Measurements from ENCODE around the gene LBP. TPM values are rescaled to one million over a fixed set of nuclear protein-coding genes. Genes with fewer than 3 reads are reported as not detected.
"Not testable (repeated sequence)": the region's sequence is repeated elsewhere in the genome, so short reads cannot be mapped to it uniquely, and the experiment has no call there.

LBP gene, protein sequence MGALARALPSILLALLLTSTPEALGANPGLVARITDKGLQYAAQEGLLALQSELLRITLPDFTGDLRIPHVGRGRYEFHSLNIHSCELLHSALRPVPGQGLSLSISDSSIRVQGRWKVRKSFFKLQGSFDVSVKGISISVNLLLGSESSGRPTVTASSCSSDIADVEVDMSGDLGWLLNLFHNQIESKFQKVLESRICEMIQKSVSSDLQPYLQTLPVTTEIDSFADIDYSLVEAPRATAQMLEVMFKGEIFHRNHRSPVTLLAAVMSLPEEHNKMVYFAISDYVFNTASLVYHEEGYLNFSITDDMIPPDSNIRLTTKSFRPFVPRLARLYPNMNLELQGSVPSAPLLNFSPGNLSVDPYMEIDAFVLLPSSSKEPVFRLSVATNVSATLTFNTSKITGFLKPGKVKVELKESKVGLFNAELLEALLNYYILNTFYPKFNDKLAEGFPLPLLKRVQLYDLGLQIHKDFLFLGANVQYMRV
- 0.07 TPM in 1 of 2 replicates, not detected in the other for total RNA-seq

- no peak for DNase-seq (ENCODE audit: low read depth, low spot score)
Measured at GRCh38 chr20:38346247-38346651, at the start of gene LBP. Gene LBP, plus strand, starts transcription at chr20:38346482. Its CDS starts 35 bp downstream, at chr20:38346517.

DNA sequence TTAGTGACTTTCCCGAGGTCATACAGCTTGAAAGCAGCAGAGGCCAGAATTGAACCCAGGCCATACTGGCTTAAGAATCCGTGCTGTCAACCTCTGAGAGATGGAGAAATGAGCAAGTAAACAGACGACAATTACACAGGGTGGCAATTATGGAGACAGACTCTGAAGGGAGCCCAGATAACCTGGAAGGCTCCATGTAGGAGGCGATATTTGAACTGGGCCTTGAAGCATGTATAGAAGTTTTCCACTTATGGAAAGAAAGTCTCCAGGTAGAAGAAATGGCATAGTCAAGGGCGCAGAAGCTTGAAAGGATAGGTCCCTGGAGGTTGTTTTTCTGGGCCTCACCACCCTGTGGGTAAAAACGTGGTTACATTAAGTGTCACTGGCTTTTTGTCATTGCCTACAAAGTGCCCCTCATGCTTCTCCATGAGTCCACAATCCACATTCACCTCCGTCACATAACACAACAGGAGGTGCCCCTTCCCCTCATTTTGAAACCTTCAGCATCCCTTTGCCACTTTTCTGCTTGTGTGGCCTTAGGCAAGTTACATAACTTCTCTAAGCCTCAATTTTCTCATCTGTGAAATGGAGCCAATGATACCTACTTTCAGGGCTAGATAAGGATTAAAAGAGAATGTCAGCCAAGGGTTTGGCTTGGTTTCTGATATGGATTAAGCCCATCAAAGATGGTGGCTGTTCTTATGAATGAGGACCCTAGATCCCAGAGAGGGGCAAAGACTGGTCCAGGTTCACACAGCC is 48.2 kb upstream of the LBP start:
- DNase-seq (ENCODE audit: low read depth, low spot score) = no peak

GRCh38 chr20:38298768-38299288 is 47.5 kb upstream of the LBP start:
- no peak for DNase-seq (ENCODE audit: low read depth, low spot score)

- DNase-seq (ENCODE audit: low read depth, low spot score) = no peak
Measured at GRCh38 chr20:38299963-38300362, 46.3 kb upstream of the LBP start.

GRCh38 chr20:38300438-38300837 is 45.8 kb upstream of the LBP start:
- DNase-seq (ENCODE audit: low read depth, low spot score) = no peak

DNA sequence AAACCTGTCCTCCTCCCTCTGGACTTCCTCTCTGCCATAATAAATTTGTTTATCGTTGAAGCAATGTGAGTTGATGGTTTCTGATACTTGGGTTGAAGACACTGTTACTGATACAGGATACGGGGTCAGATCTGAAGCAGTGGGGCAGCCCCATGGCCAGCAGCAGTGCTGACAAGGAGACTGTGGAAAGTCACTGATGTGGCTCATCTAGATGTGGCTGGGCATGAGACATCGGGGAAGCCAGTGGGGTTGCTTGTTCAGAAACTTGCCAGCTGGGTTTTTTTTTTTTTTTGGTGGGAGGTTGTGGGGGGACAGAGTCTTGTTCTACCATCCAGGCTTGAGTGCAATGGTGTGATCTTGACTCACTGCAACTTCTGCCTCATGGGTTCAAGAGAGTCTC is 45.0 kb upstream of the LBP start:
- no peak for DNase-seq (ENCODE audit: low read depth, low spot score)

DNA sequence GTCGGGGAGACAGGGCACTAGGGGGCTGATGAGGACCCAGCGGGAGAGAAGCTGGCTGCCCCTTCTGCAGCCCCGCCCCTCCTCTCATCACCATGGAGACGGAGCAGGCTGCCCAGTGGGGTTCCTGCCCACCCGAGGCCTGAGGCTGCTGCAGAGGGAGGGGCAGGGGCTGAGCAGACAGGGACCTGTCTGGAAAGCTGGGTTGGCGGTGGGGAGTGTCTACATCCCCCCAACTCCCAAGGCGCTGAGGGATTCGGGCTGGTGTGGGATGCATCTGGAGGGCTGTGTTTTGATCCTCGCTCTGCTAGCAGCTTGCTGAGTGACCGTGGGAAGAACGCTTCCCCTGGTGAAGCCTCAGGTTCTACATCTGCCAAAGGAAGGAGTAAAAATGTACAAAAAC is 43.5 kb upstream of the LBP start:
- no peak for DNase-seq (ENCODE audit: low read depth, low spot score)

GRCh38 chr20:38303908-38304379 is 42.3 kb upstream of the LBP start, which contains the start of gene BPI:
Gene BPI, plus strand, starts transcription at chr20:38304156. Its CDS starts 68 bp downstream, at chr20:38304224.
- DNase-seq (ENCODE audit: low read depth, low spot score) = no peak

- peak; percentile 3 for DNase-seq (ENCODE audit: low read depth, low spot score)
Measured at GRCh38 chr20:38304845-38305447, 41.3 kb upstream of the LBP start.

DNA sequence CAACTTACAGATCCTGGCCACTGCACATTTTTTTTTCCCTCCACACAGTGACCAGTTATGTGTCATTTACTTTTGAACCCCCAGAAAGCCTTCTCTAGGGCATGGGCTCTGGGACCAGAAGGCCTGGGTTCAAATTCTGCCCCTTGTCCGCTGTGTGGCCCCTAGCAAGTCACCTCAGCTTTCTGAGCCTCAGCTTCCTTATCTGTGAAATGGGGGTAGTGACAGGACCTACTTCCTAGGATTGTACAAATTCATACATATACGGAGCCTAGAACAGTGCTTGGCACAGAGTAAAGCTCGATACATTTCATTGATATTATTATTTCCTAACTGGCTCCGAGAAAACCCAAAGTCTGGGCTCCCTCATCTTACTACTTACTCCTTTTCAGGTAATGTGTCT is 40.7 kb upstream of the LBP start:
- DNase-seq (ENCODE audit: low read depth, low spot score) = no peak

DNA sequence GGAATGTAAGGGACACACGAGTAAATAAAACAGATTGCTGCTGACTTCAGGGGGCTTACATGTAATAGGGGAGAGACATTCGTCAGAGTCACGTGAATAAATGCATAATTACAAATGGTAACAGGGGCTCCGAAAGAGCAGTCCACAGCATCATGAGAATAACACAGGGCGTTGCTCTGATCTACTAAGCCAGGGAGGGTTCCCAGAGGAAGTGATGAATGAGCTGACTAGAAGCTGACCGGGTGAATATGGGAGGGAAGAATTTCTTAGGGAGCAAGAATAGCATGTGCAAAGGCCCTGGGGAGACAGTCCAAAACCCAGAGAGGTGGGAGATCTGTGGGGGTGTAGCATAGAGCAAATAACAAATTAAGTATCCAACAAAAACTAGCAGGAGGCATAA is 39.9 kb upstream of the LBP start:
- no peak for DNase-seq (ENCODE audit: low read depth, low spot score)

DNA sequence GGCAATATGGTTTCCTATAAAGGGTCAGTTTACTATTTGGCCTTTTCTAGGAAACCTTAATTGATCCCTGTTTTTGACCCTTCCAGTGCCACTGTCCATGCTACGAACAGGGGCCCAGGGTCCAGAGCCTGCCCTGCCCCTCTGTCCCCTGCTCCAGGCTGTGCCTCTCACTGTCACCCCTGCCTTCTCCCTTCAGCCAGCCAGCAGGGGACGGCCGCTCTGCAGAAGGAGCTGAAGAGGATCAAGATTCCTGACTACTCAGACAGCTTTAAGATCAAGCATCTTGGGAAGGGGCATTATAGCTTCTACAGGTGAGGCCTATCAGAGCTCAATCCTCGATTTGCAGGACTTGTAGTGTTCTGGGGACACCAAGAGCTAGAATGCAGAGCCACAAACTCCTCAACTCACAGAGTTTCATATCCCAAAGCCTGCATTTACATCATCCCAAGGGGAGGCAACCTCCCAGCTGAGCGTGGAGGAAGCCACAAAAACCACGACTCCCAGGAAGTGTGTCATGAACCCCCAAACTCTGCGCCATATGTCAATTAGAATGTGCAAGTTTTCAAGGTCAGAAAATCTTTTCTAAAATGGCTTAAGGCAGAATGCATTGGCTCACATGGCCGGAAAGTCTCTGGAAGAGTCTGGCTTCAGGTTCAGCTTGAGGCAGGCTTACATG is 38.8 kb upstream of the LBP start:
- DNase-seq (ENCODE audit: low read depth, low spot score) = no peak

- DNase-seq (ENCODE audit: low read depth, low spot score) = no peak
Measured at GRCh38 chr20:38308047-38308438, 38.2 kb upstream of the LBP start.

DNA sequence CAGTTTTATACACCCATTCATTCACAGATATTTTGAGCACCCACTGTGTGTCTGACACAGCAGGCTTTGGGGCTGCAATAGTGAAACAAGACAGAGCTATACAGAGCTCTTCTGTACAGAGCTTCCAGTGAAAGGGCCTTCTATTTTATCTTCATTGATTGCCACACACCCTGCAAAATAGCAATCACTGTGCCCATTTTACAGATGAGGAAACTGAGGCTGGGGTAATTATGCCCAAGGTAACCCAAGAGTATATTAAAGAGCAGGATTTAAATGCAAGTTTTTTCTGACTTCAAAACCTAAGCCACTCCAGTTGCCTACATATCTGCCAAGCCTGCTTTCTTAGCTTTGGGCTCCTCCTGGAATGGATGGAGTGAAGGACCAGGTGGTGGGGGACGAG is 37.8 kb upstream of the LBP start:
- DNase-seq (ENCODE audit: low read depth, low spot score) = no peak

DNA sequence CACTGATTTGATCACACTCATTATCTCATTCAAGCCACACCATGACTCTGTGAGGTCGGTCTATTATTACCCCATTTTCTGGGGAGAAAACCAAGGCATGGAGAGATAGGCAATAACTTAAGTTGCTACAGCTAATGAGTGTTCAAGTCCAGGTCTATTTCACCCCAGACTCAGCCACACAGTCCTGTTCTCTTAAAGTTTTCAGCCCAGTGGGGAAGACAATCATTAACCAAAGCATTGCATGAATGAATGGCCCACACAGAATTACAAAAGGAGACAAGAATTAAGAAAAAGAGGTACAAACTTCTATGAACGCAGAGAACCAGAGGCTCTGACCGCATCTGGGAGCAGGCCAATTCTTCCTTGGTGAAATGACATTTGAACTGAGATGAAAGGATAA is 35.2 kb upstream of the LBP start:
- DNase-seq (ENCODE audit: low read depth, low spot score) = no peak

DNA sequence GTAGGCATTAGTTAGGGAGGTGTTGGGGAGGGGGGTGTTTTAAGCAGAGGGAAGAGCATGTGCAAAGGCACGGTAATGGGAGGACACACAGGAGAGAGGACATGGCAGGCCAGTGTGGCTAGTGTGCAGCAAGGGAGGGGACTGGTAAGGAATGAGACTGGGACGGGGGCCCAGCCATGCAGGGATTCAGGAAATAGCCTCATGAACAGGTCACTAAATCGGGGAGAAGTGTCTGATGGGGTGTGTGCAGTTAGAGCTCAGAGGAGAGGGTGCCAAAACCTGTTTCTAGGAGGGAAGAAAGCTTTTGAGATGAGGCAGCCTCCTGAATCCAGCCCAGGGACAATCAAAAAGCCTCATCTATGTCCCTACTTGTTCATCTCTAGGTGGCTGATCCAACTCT is 34.8 kb upstream of the LBP start:
- no peak for DNase-seq (ENCODE audit: low read depth, low spot score)

DNA sequence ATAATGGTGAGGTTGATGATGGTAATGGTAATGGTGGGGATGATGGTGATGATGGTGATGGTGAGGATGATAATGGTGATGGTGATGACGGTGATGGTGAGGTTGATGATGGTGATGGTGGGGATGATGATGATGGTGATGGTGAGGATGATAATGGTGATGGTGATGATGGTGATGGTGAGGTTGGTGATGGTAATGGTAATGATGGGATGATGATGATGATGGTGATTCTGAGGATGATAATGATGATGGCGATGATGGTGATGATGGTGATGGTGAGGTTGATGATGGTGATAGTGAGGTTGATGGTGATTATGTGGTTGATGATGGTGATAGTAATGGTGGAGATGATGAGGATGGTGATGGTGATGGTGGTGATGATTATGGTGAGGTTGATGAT is 32.6 kb upstream of the LBP start:
- no peak for DNase-seq (ENCODE audit: low read depth, low spot score)

- DNase-seq (ENCODE audit: low read depth, low spot score) = not testable (repeated sequence)
Measured at GRCh38 chr20:38314350-38314749, 31.9 kb upstream of the LBP start.

DNA sequence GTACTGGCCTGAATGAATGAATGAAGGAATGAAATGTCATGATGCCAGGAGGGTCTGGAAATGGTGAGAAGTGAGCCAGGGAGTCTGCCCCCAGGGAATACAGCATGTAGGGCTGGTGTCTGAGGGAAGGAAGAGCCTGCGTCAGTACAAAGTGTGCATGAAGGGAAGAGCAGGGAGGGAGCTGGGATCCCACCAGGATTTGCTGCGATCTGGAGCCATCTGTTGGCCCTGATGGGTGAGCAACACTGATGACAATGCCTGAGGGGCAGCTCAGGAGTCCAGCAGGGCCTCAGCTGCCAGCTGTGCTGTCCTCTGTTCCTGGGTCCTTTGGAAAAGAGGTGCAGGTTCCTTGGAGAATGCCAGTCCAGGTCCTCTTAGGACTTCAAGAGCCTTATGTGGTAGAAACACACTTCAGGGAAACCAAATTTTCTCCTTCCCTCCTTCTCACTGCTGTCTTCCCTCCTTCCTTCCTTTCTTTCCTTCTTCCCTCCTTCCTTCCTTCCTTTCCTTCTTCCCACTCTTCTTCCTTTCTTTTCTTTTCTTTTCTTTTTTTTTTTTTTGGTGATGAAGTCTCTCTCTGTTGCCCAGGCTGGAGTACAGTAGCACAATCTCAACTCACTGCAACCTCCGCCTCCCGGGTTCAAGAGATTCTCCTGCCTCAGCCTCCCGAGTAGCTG is 30.9 kb upstream of the LBP start:
- DNase-seq (ENCODE audit: low read depth, low spot score) = no peak

DNA sequence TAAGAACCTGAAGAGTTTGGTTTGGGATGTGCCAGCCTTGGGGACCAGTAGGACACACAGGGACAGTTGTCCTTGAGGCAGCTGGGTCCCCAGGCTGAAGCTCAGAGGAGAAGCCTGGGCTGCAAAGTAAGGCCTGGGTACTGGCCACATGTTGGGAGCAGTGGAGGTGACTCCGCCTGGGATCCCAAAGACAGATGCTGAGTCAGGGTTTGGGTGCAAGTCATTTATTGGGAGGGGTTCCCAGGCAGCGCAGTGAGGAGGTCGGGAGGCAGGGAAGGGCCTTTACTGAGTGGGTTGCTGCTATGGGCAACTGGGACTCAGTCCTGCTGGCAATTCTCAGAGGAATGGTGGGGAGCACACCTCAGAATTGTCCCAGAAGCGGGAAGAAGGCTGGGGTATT is 29.9 kb upstream of the LBP start:
- DNase-seq (ENCODE audit: low read depth, low spot score) = no peak

GRCh38 chr20:38317422-38317821 is 28.9 kb upstream of the LBP start:
- no peak for DNase-seq (ENCODE audit: low read depth, low spot score)

Measured in pulmonary artery endothelial cell (primary cell).